Endothelial cell of umbilical vein (primary cell): ENCODE data around the gene MYO1E. TPM values are rescaled to one million over a fixed set of nuclear protein-coding genes. Genes with fewer than 3 reads are reported as not detected.

Experiments used
- BruUV-seq: library from RNA; stranded (reverse); fragments of 400-500 nt; replicated peaks from 2 replicates; lab custom pipeline; 2021; lab: Mats Ljungman, UMichigan
- CTCF ChIA-PET: fragments of 300-600, 350-600 bp; sonication (Branson Sonifier 250); formaldehyde crosslinking; loops from one replicate; lab custom pipeline; 2021; ENCODE audit warnings: antibody characterized with exemption, inconsistent platforms; lab: Charles Lee
- POLR2A ChIA-PET: fragments of 300-600, 350-600 bp; sonication (Branson Sonifier 250); formaldehyde crosslinking; loops from one replicate; lab custom pipeline; 2021; ENCODE audit warnings: antibody characterized with exemption, inconsistent platforms; lab: Charles Lee
- DNase-seq: peaks from one replicate; pipeline ENCODE4 v3.0.0-alpha.2; 2011; ENCODE audit warnings: low read depth, low spot score
- FAIRE-seq: peaks from 2 replicates; lab custom pipeline; 2011; peaks lifted over from hg19 to GRCh38; lab: Jason Lieb, UNC
- H2AFZ ChIP-seq: 2 replicates; pipeline ENCODE4 v1.6.0; 2012; ENCODE audit warnings: low read depth, low read length, control low read depth, inconsistent platforms
- H3K27ac ChIP-seq: 2 replicates; pipeline ENCODE4 v1.5.1; 2011; ENCODE audit warnings: low read depth, mild to moderate bottlenecking, control low read depth, low read length, moderate library complexity; ENCODE audit not compliant: insufficient read depth
- H3K27me3 ChIP-seq, 2 experiments: 2 replicates each; pipeline versions ENCODE4 v1.6.0 to v1.6.1; 2011; ENCODE audit warnings: low read length in 2 of 2, mixed read lengths in 1 of 2; ENCODE audit not compliant: control insufficient read depth in 2 of 2, insufficient read depth in 2 of 2
- H3K36me3 ChIP-seq, 2 experiments: 2 replicates in 1 of 2; 3 replicates in 1 of 2; pipeline ENCODE4 v1.5.1; 2011; ENCODE audit warnings: low read length in 2 of 2, mild to moderate bottlenecking in 1 of 2, moderate library complexity in 1 of 2; ENCODE audit not compliant: control insufficient read depth in 2 of 2, insufficient read depth in 2 of 2; ENCODE audit errors: extremely low read depth in 1 of 2
- H3K4me1 ChIP-seq: 3 replicates; pipeline ENCODE4 v1.5.1; 2011; ENCODE audit warnings: mild to moderate bottlenecking, low read length; ENCODE audit not compliant: control insufficient read depth, insufficient read depth; ENCODE audit errors: extremely low read depth
- H3K4me2 ChIP-seq: 2 replicates; pipeline ENCODE4 v1.6.1; 2011; ENCODE audit warnings: low read length, control low read depth, mixed read lengths; ENCODE audit not compliant: insufficient read depth
- H3K4me3 ChIP-seq, 3 experiments: fragments of 200-600 bp in 1 of 3; sonication (generic), shearing (Covaris generic) in 1 of 3; replicated peaks in 1 of 3; 2 replicates each; pipeline ENCODE4 v1.5.1; 2011 to 2016; ENCODE audit warnings: control low read depth in 3 of 3, low read length in 3 of 3, mild to moderate bottlenecking in 2 of 3, inconsistent platforms in 1 of 3, low read depth in 1 of 3, moderate library complexity in 1 of 3; ENCODE audit not compliant: insufficient read depth in 1 of 3
- H3K79me2 ChIP-seq: 2 replicates; pipeline ENCODE4 v1.6.0; 2012; ENCODE audit warnings: low read length, inconsistent platforms; ENCODE audit not compliant: control insufficient read depth, insufficient read depth
- H3K9ac ChIP-seq: replicated peaks from 2 replicates; pipeline ENCODE3; 2011; ENCODE audit warnings: low read length, control low read depth; ENCODE audit not compliant: insufficient read depth; ENCODE audit errors: extremely low read depth
- H3K9me1 ChIP-seq: replicated peaks from 3 replicates; pipeline ENCODE4 v1.6.0; 2011; ENCODE audit warnings: mild to moderate bottlenecking, low read length; ENCODE audit not compliant: control insufficient read depth, insufficient read depth; ENCODE audit errors: extremely low read depth
- H3K9me3 ChIP-seq: replicated peaks from 2 replicates; pipeline ENCODE4 v1.5.1; 2012; ENCODE audit warnings: low read length, inconsistent platforms; ENCODE audit not compliant: control insufficient read depth, insufficient read depth
- H4K20me1 ChIP-seq: replicated peaks from 2 replicates; pipeline ENCODE3; 2011; ENCODE audit warnings: mild to moderate bottlenecking, low read length; ENCODE audit not compliant: control insufficient read depth, insufficient read depth; ENCODE audit errors: extremely low read depth
- FOS ChIP-seq: IDR thresholded peaks from 2 replicates; pipeline ENCODE4 v1.6.1; 2011; ENCODE audit warnings: mild to moderate bottlenecking, low read length, moderate library complexity, borderline replicate concordance; ENCODE audit not compliant: insufficient read depth
- GATA2 ChIP-seq: IDR thresholded peaks from 2 replicates; pipeline ENCODE4 v1.7.0; 2011; ENCODE audit warnings: low read depth, mild to moderate bottlenecking, moderate library complexity, mixed read lengths, low read length; ENCODE audit not compliant: insufficient read length, insufficient read depth
- POLR2A ChIP-seq: IDR thresholded peaks from 2 replicates; pipeline ENCODE4 v1.6.1; 2012; ENCODE audit warnings: low read depth, mild to moderate bottlenecking, control low read depth, low read length
- POLR2AphosphoS5 ChIP-seq: IDR thresholded peaks from 2 replicates; pipeline ENCODE4 v1.6.1; 2012; ENCODE audit warnings: low read depth, mild to moderate bottlenecking, control low read depth, low read length, moderate library complexity; ENCODE audit not compliant: insufficient read depth
- dilution Hi-C: fragments of 300-500 bp; cut with MboI; formaldehyde crosslinking; loops from one replicate; pipeline ENCODE4 v1.15.0; 2019; ENCODE audit warnings: low sequenced_read_pairs; ENCODE audit not compliant: extremely low pct_ligation_motif_present
- intact Hi-C: fragments of 100-400 bp; cut with micrococcal nuclease; formaldehyde crosslinking; loops from one replicate; pipeline ENCODE4 v1.10.0; 2022
- polyA plus RNA-seq, 4 experiments: library from polyadenylated mRNA; depleted of rRNA in 3 of 4; stranded (reverse) in 3 of 4; unstranded in 1 of 4; fragments of >200 nt; gene quantifications; 2 replicates each; pipeline versions ENCODE4 v1.2.1 to v1.2.3, GENCODE V29; 2011 to 2012; ENCODE audit warnings: missing spikeins in 1 of 4
- total RNA-seq: library from RNA; stranded (reverse); gene quantifications from 2 replicates; pipeline ENCODE4 v1.2.3, GENCODE V29; 2021
- TF ChIP-seq, protein P1 (sequence below): IDR thresholded peaks from 2 replicates; pipeline ENCODE4 v1.6.1; 2011; ENCODE audit not compliant: insufficient read depth, insufficient read length
- TF ChIP-seq, protein P2 (sequence below), 2 donors: IDR thresholded peaks; 1 replicate in 1 of 2; 2 replicates in 1 of 2; pipeline ENCODE4 v1.5.1; 2011; ENCODE audit warnings: low read length in 2 of 2, mild to moderate bottlenecking in 2 of 2, moderate library complexity in 2 of 2, control low read depth in 1 of 2, inconsistent platforms in 1 of 2, low read depth in 1 of 2; ENCODE audit not compliant: insufficient read depth in 1 of 2; ENCODE audit errors: extremely low read depth in 1 of 2

MYO1E gene
- total and polyA plus RNA-seq, 2 donors (not counting 3 experiments of a cell fraction or from before 2014, with no cell fraction given): 31.6 to 218 TPM

DNA sequence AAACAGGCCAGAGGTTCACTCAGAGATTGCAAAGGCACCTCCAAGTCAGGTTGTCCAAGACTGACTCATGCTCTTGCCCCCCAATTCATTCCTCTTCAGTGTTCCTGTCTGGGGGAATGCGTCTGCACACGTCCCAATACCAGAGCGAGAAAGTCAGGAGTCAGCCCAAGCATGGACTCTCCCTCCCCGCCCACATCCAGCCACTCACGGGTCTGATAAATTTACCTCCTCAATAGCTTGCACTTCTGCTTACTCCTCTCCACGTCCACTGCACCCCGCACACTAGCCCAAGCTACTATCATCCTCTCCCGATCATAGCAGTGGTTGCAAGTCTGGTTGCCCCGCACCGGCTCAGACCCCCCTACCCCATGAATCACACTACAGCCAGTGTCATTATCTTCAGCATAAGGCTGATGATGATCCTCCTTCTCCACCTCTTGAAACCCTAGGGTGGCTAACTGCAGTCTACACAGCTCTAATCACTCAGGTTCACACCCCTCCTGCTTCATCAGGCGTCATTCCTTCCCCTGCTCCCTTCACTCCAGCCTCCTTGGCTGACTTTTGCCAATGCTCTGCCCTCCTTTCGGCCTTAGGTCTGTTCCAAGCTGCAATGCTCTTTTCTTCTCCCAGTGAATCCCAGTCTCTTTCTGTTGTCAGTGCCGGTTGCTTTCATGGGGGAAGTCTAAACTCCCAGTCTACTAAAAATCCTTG is 27.6 kb upstream of the MYO1E start:
- TF ChIP-seq POLR2AphosphoS5 (no peak), GATA2 (no peak), FOS (no peak)

DNA sequence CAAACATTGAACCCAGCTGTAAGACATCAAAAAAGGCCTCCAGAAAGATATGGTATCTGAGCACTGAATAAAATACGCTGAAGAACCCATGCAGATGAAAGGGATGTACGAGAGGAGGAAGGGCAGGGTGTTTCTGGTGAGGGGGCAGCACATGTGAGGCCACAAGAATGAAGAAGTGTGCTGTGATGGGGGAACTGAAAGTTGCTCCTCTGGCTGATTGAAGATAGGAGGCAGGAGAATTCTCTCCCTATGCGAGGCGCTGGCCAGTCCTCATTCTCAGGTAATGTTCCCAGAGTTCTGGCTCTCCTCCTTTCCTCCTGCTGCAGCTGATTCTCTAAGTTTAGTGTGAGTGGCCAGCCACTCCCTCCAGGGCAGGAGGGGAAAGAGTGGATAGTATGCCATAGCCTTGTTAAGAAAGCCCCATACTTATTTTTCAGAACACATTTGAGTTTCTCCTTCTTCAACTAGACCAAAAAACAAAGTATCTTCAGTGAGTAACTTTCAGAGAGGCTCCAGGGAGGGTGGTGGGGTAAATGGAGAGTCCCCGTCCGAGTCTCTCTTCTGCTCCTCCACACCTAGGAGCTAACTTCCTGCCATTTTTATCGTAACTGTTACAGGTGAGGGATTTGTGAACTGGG is 26.9 kb upstream of the MYO1E start:
- Histone ChIP-seq H3K27me3 (peaks cover 11 to 12% of the 10 kb centered on the region in 2 experiments), H3K9me3 (no peaks in the 10 kb centered on the region), H4K20me1 (no peaks in the 10 kb centered on the region), H3K4me2 (no peak overlapping the region), H3K9ac (no peak overlapping the region), H3K4me3 (no peak overlapping the region), H2AFZ (no peak overlapping the region), H3K79me2 (no peaks in the 10 kb centered on the region), H3K4me1 (no peaks in the 10 kb centered on the region), H3K9me1 (no peaks in the 10 kb centered on the region), H3K36me3 (no peaks in the 10 kb centered on the region), H3K27ac (no peak overlapping the region)
- no peak for DNase-seq
- no TSS peak for BruUV-seq
- ChIA-PET POLR2A (no interaction called here), CTCF (no interaction called here)
- TF ChIP-seq POLR2A (no peak), GATA2 (no peak), POLR2AphosphoS5 (no peak)
- TF ChIP-seq, protein P1, sequence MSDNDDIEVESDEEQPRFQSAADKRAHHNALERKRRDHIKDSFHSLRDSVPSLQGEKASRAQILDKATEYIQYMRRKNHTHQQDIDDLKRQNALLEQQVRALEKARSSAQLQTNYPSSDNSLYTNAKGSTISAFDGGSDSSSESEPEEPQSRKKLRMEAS: no peak
- TF ChIP-seq, protein P2, sequence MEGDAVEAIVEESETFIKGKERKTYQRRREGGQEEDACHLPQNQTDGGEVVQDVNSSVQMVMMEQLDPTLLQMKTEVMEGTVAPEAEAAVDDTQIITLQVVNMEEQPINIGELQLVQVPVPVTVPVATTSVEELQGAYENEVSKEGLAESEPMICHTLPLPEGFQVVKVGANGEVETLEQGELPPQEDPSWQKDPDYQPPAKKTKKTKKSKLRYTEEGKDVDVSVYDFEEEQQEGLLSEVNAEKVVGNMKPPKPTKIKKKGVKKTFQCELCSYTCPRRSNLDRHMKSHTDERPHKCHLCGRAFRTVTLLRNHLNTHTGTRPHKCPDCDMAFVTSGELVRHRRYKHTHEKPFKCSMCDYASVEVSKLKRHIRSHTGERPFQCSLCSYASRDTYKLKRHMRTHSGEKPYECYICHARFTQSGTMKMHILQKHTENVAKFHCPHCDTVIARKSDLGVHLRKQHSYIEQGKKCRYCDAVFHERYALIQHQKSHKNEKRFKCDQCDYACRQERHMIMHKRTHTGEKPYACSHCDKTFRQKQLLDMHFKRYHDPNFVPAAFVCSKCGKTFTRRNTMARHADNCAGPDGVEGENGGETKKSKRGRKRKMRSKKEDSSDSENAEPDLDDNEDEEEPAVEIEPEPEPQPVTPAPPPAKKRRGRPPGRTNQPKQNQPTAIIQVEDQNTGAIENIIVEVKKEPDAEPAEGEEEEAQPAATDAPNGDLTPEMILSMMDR (IDR thresholded peaks at IDR 0.05; ENCODE audit: extremely low read depth in 1 of 2, insufficient read depth in 1 of 2, low read depth in 1 of 2, low read length in 2 of 2): no peak
- dilution Hi-C loops (no loop called here), intact Hi-C loops (no loop called here)
- FAIRE-seq: no peak

More for the DNA sequence above, 27.6 kb upstream of the MYO1E start:
- no peak overlapping the region for H3K4me3 ChIP-seq
- no peaks in the 10 kb centered on the region for H4K20me1 ChIP-seq
- intact Hi-C loops (no loop called here), dilution Hi-C loops (no loop called here)
- H3K4me1 ChIP-seq: no peaks in the 10 kb centered on the region
- no peaks in the 10 kb centered on the region for H3K9me1 ChIP-seq
- peaks cover 11 to 12% of the 10 kb centered on the region in 2 experiments for H3K27me3 ChIP-seq
- no peak for DNase-seq
- H3K9me3 ChIP-seq: no peaks in the 10 kb centered on the region
- H3K9ac ChIP-seq: no peak overlapping the region
- no peaks in the 10 kb centered on the region for H3K79me2 ChIP-seq
- FAIRE-seq: no peak
- POLR2A ChIA-PET: no interaction called here
- no peaks in the 10 kb centered on the region for H3K36me3 ChIP-seq
- BruUV-seq: no TSS peak
- no peak overlapping the region for H3K4me2 ChIP-seq
- no peak overlapping the region for H2AFZ ChIP-seq
- CTCF ChIA-PET: no interaction called here
- no peak overlapping the region for H3K27ac ChIP-seq
